OCI-M1 (cell line): Measurements from ENCODE around the gene GDPD4.
"Not testable (repeated sequence)": the region's sequence is repeated elsewhere in the genome, so short reads cannot be mapped to it uniquely, and the experiment has no call there.

Experiments
- DNase-seq: peaks from one replicate; lab custom pipeline; 2025; lab: John Stamatoyannopoulos, UW

The GDPD4 gene

GRCh38 chr11:77301510-77301909 lies at the start of gene GDPD4:
GDPD4 (minus strand) TSS chr11:77301686; CDS start chr11:77285137, 16,549 bp downstream.
- DNase-seq = no peak

- DNase-seq = no peak
Measured at GRCh38 chr11:77347948-77348347, 46.5 kb upstream of the GDPD4 start.

- no peak for DNase-seq
Measured at GRCh38 chr11:77346906-77347603, 45.6 kb upstream of the GDPD4 start.

- DNase-seq = no peak
Measured at GRCh38 chr11:77345621-77346020, 44.1 kb upstream of the GDPD4 start.

- DNase-seq = no peak
Measured at GRCh38 chr11:77340501-77340900, 39.0 kb upstream of the GDPD4 start.

GRCh38 chr11:77332259-77332658 lies 30.8 kb upstream of the GDPD4 start:
- DNase-seq = no peak

- no peak for DNase-seq
Measured at GRCh38 chr11:77325159-77325558, 23.7 kb upstream of the GDPD4 start.

GRCh38 chr11:77324508-77324907 lies 23.0 kb upstream of the GDPD4 start:
- DNase-seq = no peak

GRCh38 chr11:77322926-77323590 lies 21.6 kb upstream of the GDPD4 start:
- DNase-seq = no peak

GRCh38 chr11:77322506-77322905 lies 21.0 kb upstream of the GDPD4 start:
- DNase-seq = no peak

GRCh38 chr11:77320351-77320750 lies 18.9 kb upstream of the GDPD4 start:
- DNase-seq = no peak

GRCh38 chr11:77318600-77318999 lies 17.1 kb upstream of the GDPD4 start:
- no peak for DNase-seq

GRCh38 chr11:77316733-77317342 lies 15.4 kb upstream of the GDPD4 start:
- DNase-seq = no peak

GRCh38 chr11:77312107-77312506 lies 10.6 kb upstream of the GDPD4 start:
- no peak for DNase-seq

- no peak for DNase-seq
Measured at GRCh38 chr11:77311701-77312100, 10.2 kb upstream of the GDPD4 start.

GRCh38 chr11:77310721-77311120 lies 9.2 kb upstream of the GDPD4 start:
- no peak for DNase-seq

GRCh38 chr11:77309401-77310085 lies 8.1 kb upstream of the GDPD4 start:
- no peak for DNase-seq

GRCh38 chr11:77308838-77309237 lies 7.4 kb upstream of the GDPD4 start:
- no peak for DNase-seq

GRCh38 chr11:77303328-77303727 lies 1.8 kb upstream of the GDPD4 start:
- DNase-seq = no peak

- peak; percentile 91 for DNase-seq
Measured at GRCh38 chr11:77302752-77303151, 1.3 kb upstream of the GDPD4 start.

GRCh38 chr11:77300695-77301094 lies 791 bp downstream of the GDPD4 start:
- DNase-seq = no peak

GRCh38 chr11:77300028-77300427 lies 1.5 kb downstream of the GDPD4 start:
- DNase-seq = not testable (repeated sequence)

- DNase-seq = peak; percentile 86
Measured at GRCh38 chr11:77299528-77299993, 1.9 kb downstream of the GDPD4 start.
